MG63 (cell line): Measurements from ENCODE around the gene CRB3. TPM values are rescaled to one million over a fixed set of nuclear protein-coding genes. Genes with fewer than 3 reads are reported as not detected.
A peak's percentile ranks its signal among the peaks of the same experiment; 100 is the strongest.
"Not testable (repeated sequence)": the region's sequence is repeated elsewhere in the genome, so short reads cannot be mapped to it uniquely, and the experiment has no call there.

ENCODE experiments used
- DNase-seq: peaks from one replicate; pipeline ENCODE4 v3.0.0-alpha.2; 2020
- H3K27me3 ChIP-seq: fragments of 250-450 bp; sonication (Bioruptor Pico); 2 replicates; pipeline ENCODE4 v1.5.1; 2020; ENCODE audit warnings: mild to moderate bottlenecking, moderate library complexity
- H3K36me3 ChIP-seq: fragments of 250-450 bp; sonication (Bioruptor Pico); 2 replicates; pipeline ENCODE4 v1.5.1; 2020; ENCODE audit warnings: mild to moderate bottlenecking, moderate library complexity
- H3K4me3 ChIP-seq: fragments of 250-450 bp; sonication (Bioruptor Pico); 2 replicates; pipeline ENCODE4 v1.5.1; 2020; ENCODE audit warnings: mild to moderate bottlenecking, moderate library complexity
- H3K9me3 ChIP-seq: fragments of 250-450 bp; sonication (Bioruptor Pico); 2 replicates; pipeline ENCODE4 v1.5.1; 2020; ENCODE audit warnings: mild to moderate bottlenecking, moderate library complexity
- total RNA-seq: library from RNA; depleted of rRNA; stranded (reverse); fragments of >200 nt; shearing (Covaris generic); gene quantifications from 2 replicates; pipeline ENCODE4 v1.2.3, GENCODE V29; 2014; ENCODE audit warnings: low replicate concordance; rRNA removed

CRB3 gene
- total RNA-seq, 1 experiment from 2014 or later = not detected

DNA sequence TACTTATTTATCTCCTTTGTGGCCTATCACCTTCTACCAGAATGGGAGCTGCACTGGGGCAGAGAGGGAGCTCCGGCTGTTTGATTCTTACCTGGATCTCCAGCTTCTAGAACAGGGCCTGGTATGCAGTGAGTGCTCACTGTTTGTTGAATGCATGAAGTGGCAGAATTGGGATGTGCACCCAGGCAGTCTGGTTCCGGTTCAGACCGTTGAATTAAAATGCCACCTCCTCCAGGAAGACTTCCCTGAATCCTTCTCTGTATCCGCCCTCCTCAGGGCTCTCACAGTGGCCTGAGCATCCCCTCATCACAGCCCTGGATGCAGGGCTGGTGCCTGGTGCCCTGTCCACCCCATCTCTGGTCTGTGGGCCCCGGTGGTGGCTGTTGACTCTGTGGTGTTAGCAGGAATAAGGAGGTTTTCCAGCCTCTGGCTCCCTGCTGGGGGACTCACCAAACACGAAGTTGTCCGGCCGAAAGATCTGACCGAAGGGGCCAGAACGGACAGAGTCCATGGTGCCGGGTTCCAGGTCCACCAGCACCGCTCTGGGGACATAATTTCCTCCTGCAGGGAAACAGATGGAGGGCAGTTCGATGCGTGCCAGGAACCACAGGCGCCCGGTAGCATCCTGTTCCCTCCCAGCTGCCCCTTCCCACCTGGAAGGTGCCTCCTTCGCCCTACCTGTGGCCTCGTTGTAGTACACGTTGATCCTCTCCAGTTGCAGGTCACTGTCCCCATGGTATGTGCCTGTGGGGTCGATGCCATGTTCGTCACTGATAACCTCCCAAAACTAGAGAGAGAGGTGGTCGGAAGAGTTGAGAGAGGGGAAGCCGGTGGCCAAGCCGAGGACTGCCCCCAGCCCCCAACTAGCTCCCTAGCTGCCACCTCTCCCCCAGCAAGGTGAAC, 37.0 kb downstream of the CRB3 start:
- H3K9me3 ChIP-seq = no peaks in the 10 kb centered on the region
- H3K36me3 ChIP-seq = no peaks in the 10 kb centered on the region
- H3K4me3 ChIP-seq = no peak overlapping the region
- H3K27me3 ChIP-seq = no peaks in the 10 kb centered on the region
- no peak for DNase-seq

DNA sequence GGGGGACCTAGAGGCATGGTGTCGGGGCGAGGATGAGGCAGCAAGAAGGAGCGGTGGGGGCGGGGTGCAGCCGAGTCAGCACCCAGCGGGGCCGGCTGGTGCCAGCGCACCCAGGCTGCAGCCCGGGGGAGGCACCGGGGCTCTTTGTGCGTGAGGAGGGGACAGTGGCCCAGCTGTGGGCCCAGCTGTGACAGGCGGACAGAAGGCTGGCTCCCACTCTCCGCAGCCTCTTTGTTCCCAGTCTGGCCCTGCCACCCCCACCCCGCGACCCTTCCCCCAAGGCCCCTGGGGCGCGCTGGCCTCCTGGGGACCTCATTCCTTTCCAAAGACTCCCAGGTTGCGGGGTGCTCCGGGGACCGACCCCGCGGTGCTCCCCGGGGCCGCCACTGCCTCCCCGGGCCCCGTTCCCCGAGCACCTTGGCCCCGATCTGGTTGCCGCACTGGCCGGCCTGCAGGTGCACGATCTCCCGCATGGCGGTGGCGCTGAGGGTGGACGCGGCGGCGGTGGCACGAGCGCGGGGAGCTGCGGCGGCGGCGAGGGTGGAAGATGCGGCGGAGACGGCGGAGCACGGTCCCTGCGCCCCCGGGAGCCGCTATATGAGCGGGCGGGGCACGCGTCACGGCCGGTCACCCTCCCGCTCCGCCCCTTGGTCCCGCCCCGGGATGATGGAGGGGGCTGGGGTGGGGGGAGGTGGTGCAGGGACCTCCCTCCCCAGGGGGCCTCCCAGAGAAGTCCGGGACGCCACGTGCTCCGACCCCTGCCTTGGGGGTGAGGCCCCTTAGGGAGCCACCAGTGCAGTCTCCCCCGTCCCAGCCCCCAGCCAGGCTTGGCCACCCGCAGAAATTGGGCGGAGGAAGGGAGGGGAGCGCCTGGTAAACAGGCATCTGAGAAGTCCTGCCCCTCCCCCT, 37.9 kb downstream of the CRB3 start, which contains the start of gene TUBB4A:
Gene TUBB4A (minus strand): TSS at position 570 of the 909 bp plus-strand sequence. CDS start 97 bp downstream, at position 473.
- H3K9me3 ChIP-seq = no peaks in the 10 kb centered on the region
- H3K4me3 ChIP-seq = peak within 1 kb of the TSS; percentile 32; the same call in 1 of the 2 replicates
- no peaks in the 10 kb centered on the region for H3K36me3 ChIP-seq
- peak; percentile 5 for DNase-seq
- no peaks in the 10 kb centered on the region for H3K27me3 ChIP-seq

DNA sequence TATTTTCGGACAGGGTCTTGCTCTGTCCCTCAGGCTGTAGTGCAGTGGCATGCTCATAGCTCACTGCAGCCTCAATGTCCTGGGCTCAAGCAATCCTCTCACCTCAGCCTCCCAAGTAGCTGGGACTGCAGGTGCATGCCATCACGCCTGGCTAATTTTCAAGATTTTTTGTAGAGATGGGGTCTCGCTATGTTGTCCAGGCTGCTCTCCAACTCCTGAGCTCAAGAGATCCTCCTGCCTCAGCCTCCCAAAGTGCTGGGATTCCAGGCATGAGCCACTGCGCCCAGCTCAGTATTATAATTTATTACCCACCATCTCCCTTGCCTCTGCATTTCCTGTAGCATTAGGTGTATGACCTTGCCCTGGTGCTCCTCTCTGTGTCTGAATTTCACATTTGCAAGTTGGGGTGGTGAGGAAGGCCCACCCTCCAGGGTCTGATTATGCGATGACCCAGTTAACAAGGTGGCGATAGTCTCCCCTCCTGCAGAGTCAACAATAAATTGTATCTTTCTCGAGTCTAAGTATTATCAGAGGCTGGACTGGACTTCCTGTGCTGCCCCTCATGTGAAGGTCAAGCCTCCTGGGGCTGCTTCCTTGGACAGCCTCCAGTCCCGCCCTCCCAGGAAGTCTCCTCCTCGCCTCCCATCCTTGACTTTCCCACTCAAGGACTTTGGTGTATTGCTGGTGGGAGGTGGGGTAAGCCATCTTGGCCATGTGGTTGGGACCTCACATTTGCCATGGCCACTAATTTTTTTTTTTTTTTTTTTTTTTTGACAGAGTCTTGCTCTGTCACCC, 39.5 kb downstream of the CRB3 start:
- no peak for DNase-seq
- H3K9me3 ChIP-seq = no peaks in the 10 kb centered on the region
- H3K36me3 ChIP-seq = no peaks in the 10 kb centered on the region
- no peak overlapping the region for H3K4me3 ChIP-seq
- no peaks in the 10 kb centered on the region for H3K27me3 ChIP-seq

DNA sequence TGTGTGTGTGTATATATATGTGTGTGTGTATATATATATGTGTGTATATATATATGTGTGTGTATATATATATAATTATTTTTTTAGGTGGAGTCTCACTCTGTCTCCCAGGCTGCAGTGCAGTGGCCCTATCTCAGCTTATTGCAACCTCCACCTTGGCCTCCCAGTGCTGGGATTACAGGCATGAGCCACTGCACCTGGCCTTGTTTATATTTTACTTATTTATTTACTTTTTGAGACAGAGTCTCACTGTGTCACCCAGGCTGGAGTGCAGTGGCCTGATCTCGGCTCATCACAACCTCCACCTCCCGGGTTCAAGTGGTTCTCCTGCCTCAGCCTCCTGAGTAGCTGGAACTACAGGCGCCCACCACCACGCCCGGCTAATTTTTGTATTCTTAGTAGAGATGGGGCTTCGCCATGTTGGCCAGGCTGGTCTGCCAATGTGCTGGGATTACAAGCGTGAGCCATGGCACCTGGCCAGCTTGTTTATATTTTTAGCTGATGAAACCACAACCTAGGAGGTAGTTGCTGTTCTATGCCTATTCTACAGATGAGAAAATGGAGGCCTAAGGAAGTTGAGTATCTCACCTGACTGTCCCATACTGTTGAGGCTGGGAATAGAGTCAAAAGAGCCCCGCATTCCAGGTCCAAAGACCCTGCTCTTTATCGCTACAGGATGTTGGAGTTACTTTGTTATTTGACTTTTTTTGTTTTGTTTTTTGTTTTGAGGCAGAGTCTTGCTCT, 44.1 kb downstream of the CRB3 start:
- H3K36me3 ChIP-seq, H3K27me3 ChIP-seq, H3K4me3 ChIP-seq, DNase-seq, H3K9me3 ChIP-seq: not testable (repeated sequence)

DNA sequence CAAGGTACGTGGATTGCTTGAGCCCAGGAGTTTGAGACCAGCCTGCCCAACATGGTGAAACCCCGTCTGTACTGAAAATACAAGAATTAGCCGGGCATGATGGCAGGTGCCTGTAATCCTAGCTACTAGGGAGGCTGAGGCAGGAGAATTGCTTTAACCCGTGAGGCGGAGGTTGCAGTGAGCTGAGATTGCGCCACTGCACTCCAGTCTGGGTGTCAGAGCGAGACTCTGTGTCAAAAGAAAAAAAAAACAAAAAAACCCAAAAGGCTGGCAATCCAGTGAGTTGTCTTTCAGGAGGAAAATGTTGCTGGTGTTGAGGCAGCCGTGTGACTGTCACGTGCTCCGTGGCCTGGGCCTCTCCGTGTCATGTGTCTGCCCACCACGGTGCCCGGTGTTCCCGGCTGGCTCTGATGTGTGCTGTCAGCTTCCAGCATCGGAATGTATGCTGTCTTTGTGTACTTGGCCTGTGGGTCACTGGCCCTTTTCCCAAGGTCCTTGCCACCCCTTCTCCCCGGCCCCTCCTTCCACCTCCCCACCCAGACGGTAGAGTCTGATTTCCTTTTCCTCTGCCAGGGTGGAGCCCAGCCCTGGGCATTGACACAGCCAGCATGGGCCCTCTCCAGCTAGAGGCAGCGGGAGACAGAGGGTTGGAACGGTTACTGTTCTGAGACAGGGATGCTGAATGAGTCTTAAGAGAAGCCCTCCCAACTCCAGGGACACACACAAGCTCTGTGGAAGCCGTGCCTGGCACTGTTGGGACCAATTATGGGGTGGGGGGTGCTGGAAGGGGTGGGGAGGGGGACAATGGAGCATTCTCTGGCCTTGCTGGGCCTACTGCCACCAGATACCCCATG, 45.3 kb downstream of the CRB3 start:
- Histone ChIP-seq H3K36me3 (no peaks in the 10 kb centered on the region), H3K27me3 (no peaks in the 10 kb centered on the region), H3K4me3 (no peak overlapping the region), H3K9me3 (no peaks in the 10 kb centered on the region)
- no peak for DNase-seq

DNA sequence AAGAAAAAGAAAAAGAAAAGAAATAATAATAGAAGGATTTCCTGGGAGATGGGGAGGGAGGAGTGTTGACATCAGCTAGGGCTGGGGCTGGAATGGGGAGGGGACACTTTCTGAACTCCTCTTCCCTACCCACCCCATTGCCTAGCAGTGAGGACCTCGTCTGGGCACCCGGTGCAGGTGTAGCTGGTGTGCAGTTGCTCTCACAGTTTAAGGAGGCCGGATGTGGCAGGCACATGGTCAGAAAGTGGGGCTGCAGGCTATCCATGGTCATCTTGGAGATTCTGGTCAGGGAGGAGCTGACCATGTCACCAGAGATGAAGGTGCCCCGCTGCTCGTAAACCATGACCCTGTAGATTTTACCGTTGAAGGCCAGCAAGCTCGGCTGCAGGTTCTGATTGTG, 46.5 kb downstream of the CRB3 start:
- H3K36me3 ChIP-seq = no peaks in the 10 kb centered on the region
- no peak for DNase-seq

DNA sequence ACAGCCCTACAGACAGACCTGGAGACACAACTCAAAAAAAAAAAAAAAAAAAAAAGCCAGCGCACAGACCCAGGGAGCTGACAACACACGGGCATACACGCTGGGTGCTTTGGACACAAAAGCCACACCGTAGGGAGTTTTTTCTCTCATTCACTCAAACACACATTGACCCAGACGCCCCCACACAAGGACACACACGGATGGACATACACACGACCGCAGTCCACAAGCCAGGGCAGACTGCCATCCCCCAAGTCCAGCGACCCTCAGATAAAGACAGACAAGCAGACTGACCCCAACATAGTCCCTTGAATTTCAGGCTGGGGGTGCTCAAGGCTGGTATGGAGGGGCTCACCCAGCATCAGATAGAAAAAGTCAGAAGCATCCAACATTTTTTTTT, 50.0 kb downstream of the CRB3 start:
- Histone ChIP-seq H3K9me3 (no peaks in the 10 kb centered on the region), H3K36me3 (no peaks in the 10 kb centered on the region), H3K4me3 (no peak overlapping the region), H3K27me3 (no peaks in the 10 kb centered on the region)
- DNase-seq = no peak

More for the DNA sequence above, 46.5 kb downstream of the CRB3 start:
- Histone ChIP-seq H3K27me3 (no peaks in the 10 kb centered on the region), H3K9me3 (no peaks in the 10 kb centered on the region), H3K4me3 (no peak overlapping the region)

DNA sequence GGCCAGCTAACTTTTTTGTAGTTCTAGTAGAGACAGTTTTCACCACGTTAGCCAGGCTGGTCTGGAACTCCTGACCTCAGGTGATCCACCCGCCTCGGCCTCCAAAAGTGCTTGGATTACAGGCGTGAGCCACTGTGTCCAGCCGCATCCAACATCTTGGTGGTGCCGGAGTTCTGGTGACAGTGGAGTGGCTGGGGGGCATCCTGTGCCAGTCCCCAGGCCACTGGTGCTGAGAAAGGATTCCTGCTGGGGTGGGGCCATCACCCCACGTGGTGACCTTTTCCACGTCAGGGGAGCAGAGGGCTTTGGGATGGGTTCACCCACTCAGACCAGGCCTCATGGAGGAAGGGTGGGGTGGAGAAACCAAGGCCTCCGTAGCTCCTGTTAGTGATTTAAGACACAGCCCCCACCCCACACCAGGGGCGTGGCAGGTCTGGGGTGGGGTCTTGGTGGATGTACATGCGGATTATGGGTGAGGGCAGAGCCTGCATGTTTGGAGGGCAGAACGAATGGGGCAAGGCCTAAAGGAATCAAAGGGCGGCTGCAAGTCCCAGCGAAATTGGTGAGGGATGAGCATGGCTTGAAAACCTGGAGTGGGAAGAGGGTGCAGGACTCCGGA, 51.0 kb downstream of the CRB3 start:
- H3K36me3 ChIP-seq = no peaks in the 10 kb centered on the region
- DNase-seq = no peak
- H3K9me3 ChIP-seq = no peaks in the 10 kb centered on the region
- H3K4me3 ChIP-seq = no peak overlapping the region
- no peaks in the 10 kb centered on the region for H3K27me3 ChIP-seq

DNA sequence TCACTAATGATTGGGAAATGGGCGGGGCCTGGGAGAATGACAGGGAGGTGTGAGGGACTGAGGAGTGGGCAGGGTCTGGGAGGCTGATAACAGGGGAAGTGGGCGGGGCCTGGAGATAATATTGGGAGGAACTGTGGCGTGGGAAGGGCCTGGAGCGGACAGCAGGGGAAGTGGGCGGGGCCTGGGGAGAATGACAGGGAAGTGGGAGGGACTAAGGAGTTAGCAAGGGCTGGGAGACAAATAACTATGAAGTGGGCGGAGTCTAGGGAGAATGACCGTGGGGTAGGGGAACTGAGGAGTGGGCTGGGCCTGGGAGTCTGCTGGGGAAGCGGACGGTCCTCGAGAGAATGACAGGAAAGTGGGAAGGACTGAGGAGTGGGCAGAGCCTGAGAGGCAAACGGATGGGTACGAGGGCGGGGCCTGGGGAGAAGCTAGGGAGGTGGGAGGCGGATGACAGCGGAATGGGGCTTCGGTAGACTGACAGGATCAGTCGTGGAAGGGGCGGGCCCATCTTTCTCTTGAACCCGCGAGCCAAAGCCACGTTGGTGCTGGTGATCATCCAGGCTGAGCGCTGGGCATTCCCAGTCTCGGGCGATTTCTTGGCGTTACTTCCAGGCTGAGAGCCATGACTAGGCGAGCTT, 52.1 kb downstream of the CRB3 start:
- Histone ChIP-seq H3K4me3 (peak overlapping the region; percentile 54), H3K36me3 (no peaks in the 10 kb centered on the region), H3K9me3 (no peaks in the 10 kb centered on the region), H3K27me3 (no peaks in the 10 kb centered on the region)
- DNase-seq = peak; percentile 84

Other genes with a start within 250 kb of the CRB3 start
- 3.0 and 6.5 TPM in 2 replicates for gene MLLT1, start 184.3 kb upstream of the CRB3 start, total RNA-seq
- gene ACER1, start 130.7 kb upstream of the CRB3 start, total RNA-seq = not detected in 2 replicates
- gene CLPP, start 102.7 kb upstream of the CRB3 start, total RNA-seq = 72.6 and 193 TPM in 2 replicates
- 48.4 TPM in 2 replicates for gene ALKBH7, start 91.5 kb upstream of the CRB3 start, total RNA-seq
- 0.35 and 0.49 TPM in 2 replicates for gene PSPN, start 88.3 kb upstream of the CRB3 start, total RNA-seq
- 49.5 and 82.8 TPM in 2 replicates for gene GTF2F1, start 71.1 kb upstream of the CRB3 start, total RNA-seq
- gene KHSRP, start 39.5 kb upstream of the CRB3 start, total RNA-seq = 65.4 and 82.7 TPM in 2 replicates
- gene SLC25A41, start 30.5 kb upstream of the CRB3 start, total RNA-seq = not detected in 2 replicates
- gene SLC25A23, start 4.5 kb upstream of the CRB3 start, total RNA-seq = 8.5 and 10.9 TPM in 2 replicates
- not detected in 2 replicates for gene DENND1C, start 17.5 kb downstream of the CRB3 start, total RNA-seq
- 0.03 TPM in 1 of 2 replicates, not detected in the other for gene TUBB4A, start 38.0 kb downstream of the CRB3 start, total RNA-seq
- gene TNFSF9, start 66.8 kb downstream of the CRB3 start, total RNA-seq = 4.5 and 10.5 TPM in 2 replicates
- gene CD70, start 126.9 kb downstream of the CRB3 start, total RNA-seq = 17.2 and 32.7 TPM in 2 replicates
- not detected in 2 replicates for gene TNFSF14, start 205.9 kb downstream of the CRB3 start, total RNA-seq